HK-2 (cell line): ENCODE measurements around the gene LAGE3.
A peak's percentile ranks its signal among the peaks of the same experiment; 100 is the strongest.

ENCODE experiments used
- DNase-seq: peaks from one replicate; pipeline ENCODE4 v3.0.0-alpha.2; 2018; ENCODE audit not compliant: unreplicated experiment

Gene LAGE3

DNA sequence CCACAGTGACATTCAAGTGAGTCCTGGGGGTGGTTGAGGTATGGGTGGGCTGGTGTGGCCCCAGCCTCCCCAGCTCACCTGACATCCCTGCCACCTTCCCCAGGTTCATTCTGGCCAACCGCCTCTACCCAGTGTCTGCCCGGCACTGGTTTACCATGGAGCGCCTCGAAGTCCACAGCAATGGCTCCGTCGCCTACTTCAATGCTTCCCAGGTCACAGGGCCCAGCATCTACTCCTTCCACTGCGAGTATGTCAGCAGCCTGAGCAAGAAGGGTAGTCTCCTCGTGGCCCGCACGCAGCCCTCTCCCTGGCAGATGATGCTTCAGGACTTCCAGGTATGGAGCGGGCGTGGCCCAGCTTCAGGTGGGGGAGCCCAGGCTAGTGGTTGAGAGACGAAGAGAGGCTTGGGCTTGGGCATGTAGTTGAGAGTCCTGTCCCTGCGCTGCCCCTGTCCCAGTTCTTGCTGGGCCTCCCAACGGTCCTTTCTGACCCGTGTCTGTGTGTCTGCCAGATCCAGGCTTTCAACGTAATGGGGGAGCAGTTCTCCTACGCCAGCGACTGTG is 43.8 kb downstream of the LAGE3 start:
- DNase-seq: no peak

DNA sequence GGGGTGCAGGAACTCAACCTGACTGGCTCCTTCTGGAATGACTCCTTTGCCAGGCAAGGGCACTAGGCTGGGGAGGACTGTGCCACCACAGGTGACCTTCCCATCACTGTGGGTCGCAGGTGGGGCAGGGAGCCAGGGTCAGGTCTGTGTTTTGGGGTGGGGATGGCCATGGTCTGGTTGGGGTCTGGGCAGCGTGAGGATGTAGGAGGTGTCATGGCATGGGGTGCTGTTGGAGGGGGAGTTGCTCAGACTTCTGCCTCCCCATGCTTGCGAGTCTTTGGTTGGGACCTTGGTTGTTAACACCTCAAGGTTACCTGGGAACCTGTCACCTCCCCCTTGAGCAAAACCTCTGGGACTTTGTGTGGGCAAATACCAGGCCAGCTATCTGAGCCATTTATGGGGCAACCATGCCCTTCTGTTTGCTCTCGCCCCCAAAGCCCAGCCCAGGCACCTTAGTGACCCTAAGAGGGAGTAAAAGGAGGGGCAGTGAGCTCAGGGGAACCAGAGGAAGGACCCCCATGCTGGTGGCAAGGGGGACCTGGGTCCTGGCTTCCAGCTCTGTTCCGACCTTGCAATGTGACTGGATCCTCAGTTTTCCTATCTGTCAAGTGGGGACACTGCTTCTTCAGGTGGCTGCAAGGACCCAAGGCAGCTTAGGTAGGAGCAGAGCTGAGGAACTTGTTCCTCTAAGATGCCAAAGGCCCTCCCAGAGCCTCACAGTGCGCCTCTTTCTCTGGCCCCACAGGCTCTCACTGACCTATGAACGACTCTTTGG is 44.5 kb downstream of the LAGE3 start:
- DNase-seq: no peak

DNA sequence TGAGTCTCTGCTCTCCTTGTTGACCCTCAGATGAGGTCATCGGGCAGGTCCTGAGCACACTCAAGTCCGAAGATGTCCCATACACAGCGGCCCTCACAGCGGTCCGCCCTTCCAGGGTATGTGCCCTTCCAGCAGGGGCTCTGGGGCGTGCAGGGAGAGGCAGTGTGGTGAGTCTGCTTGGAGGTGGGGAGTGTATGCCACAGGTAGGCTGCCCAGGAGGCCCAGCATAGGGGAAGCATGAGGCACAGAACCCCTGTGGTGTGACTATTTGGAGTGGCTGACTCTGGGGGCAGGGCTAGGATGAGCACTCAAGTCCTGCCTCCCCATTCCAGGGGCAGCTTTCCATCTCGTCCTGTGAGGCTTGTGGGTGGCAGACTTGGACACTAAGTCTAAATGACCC is 45.5 kb downstream of the LAGE3 start:
- DNase-seq: no peak

DNA sequence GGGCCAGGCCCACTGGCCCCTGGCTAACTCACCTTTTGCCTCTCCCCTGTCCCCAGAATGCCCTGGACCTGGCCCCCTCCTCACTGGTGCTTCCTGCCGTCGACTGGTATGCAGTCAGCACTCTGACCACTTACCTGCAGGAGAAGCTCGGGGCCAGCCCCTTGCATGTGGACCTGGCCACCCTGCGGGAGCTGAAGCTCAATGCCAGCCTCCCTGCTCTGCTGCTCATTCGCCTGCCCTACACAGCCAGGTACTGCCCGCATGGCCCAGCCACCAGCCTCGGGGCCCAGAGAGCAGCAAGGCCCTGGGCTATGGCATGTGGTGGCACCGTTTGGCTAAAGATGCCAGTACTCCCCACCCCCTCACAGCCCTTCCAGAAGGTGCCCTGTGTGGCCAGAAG is 46.9 kb downstream of the LAGE3 start:
- DNase-seq: no peak

DNA sequence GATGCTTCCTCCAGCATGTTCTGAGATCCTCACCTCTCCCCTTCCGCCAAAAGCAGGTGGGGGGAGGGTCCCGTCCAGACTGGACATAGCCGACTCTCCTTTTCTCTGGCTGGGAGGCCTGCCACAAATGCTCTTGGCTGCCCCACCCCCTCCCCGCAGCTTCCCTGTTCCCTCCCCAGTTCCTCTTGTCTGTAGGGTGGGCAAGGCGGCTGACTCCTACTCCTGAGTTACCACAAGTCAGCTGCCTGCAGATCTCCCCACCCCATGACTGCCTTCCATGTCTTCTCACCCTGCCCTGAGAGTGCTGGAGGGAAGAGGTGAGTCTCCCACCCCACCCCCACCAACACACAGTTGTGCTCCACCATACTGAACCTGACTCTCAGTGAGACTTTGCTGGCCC is 47.7 kb downstream of the LAGE3 start:
- no peak for DNase-seq

DNA sequence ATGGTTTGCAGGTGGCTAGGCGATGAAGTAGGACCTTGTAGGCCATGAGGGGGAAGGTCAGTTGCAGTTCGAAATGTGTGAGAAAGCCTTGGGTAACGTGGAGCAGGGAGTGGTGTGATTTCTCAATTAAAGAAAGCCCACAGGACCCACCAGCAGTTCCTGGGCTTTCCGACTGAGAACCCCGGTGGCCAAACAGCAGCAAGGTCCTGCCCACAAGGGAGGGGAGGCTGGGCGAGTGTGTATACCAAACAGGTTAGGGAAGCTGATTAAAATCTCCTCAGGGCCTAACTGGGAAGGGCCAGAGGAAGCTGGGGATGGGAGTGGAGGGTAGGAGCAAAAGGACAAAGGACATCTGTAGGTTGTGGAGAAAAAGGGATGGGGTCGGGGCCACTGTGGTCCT is 48.2 kb downstream of the LAGE3 start:
- no peak for DNase-seq

DNA sequence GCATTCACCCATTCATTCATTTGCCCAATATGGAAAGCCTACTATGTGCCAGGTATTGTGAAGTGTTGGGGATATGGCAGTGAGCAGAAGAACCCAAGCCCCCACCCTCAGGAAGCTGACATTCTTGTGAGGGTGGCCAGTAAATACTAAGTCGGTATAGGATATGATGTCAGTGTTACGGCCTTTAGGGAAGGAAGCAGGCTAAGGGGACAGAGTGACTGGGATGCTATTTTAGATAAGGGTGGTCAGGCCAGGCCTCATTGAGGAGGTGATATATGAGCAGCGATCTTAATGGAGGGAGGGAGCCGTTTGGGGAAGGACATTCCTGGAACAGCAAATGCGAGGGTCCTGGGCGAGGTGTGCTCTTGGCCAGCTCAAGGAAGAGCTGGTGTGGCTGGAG is 48.6 kb downstream of the LAGE3 start:
- DNase-seq: no peak

DNA sequence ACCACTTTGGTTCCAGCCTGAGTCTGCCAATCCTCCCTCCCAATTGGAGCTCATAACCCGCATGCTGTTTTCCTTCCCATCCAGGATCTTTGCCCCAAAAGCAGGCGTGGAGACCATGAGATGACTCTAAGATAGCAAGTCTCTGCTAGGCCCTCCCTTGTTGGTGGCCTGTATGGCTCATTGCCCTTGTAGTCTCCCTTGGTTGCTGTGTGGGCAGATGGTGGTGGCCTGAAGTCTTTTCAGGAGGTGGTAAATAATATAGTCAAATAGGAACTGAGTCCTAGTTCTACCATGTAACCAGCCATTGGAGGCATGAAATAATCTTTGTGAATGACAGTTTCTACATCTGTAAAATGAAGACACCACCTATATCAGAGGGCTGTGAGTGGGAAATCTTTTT is 49.4 kb downstream of the LAGE3 start:
- no peak for DNase-seq

DNA sequence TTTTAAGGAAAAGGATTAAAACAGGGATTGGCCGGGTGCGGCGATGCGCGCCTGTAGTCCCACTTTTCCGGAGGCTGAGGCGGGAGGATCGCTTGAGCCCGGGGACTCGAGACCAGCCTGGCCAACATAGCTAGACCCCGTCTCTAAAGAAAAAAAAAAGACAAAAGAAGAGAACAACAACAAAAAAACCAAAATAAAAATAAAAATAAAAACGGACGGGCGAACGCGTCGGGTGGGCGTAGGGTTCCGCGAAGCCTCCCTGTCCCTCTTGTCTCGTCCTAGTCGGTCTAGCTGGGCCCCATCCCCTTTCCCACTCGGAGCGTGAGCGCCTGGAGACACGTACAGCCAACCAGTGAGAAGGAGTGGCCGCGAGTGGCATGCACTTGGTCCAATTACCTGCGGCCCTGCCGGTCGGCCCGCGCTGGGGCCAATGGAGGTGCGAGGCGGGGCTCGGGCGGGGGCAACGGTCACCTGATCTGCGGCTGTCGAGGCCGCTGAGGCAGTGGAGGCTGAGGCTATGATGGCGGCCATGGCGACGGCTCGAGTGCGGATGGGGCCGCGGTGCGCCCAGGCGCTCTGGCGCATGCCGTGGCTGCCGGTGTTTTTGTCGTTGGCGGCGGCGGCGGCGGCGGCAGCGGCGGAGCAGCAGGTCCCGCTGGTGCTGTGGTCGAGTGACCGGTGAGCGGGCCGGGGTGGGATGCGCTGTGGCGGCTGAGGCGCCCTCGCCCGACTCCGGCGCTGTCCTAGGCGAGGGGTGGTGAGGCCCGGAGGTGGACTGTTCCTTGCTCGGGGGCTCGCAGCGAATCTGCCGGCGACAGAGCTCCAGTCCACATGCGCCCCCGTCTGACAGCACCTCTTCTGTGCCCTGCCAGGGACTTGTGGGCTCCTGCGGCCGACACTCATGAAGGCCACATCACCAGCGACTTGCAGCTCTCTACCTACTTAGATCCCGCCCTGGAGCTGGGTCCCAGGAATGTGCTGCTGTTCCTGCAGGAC is 50.6 kb downstream of the LAGE3 start, which contains the start of gene ATP6AP1:
TSS of gene ATP6AP1 (plus strand) at position 502 of the 996 bp plus-strand sequence. CDS start at position 518, 16 bp downstream.
- peak; percentile 94 for DNase-seq
